ENCODE results near the gene TRAPPC10.
"Not testable (repeated sequence)": the region's sequence is repeated elsewhere in the genome, so short reads cannot be mapped to it uniquely, and the experiment has no call there.

Gene TRAPPC10

DNA sequence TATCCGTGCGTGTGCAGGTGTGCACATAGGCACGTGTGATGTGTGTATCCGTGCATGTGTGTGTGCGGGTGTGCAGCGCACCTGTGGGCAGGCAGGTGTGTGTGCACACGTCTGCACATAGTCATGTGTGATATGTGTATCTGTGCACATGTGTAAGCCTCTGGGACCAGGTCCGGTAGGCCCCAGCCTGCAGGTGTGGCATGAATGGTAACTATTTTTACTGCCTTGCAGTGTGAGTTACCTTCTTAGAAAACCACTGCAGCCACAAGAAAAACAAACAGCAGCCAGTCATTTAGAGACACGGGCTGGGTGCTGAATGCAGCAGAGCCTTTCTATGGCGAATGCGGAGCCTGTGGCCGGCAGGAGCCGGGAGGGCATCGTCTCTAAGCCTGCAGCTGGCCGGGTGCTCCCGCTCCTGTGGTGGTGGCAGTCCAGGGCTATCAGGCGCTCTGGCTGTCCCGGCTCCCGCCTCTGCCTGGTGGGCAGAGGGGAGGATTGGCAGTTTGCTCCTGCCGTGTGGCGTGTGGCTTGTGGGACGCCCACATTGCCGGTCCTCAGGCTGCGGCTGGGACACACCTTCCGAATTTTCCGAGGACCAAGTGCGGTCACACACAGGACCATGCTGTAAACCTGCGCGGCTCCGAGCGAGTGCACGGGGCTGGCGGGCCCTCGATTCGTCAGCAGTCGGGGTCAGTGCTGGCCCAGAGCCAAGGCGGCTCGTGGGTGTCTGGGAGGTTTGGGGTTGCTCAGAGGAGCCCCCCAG is 143.3 kb downstream of the TRAPPC10 start:
- DNase-seq = not testable (repeated sequence)

DNA sequence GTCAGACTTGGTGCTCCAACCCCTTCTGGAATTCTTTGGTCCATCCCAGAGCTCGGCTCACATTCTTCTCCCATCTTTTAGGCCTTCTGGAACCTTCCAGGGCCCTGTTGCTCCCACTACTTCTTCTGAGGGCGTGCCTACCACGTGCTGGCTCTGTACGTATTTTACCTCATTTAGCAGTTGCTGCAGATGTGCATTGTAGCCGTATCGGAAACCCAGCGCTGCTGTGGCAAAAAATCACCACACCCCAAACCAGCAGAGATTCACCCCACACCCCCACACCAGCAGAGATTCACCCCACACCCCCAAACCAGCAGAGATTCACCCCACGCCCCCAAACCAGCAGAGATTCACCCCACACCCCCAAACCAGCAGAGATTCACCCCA is 143.9 kb downstream of the TRAPPC10 start:
- DNase-seq = not testable (repeated sequence)
